ENCODE data around the gene DLGAP5. TPM values are rescaled to one million over a fixed set of nuclear protein-coding genes. Genes with fewer than 3 reads are reported as not detected.

DLGAP5 gene
- total RNA-seq (2021; ENCODE audit: unreplicated experiment) (72.8 TPM), Bru-seq, nascent RNA (percentile 84 among the genes with signal in this experiment), BruChase-seq, experiment 1, labeled RNA remaining after a 6-hour chase (percentile 79 among the genes with signal in this experiment), BruChase-seq, experiment 2, labeled RNA remaining after a 2-hour chase (percentile 76 among the genes with signal in this experiment)
- 18.7 and 28.9 TPM in 2 replicates for polyA plus RNA-seq (2012)
- long read RNA-seq, transcript DLGAP5-201 (19 exons, 2,973 nt), result major isoform, 126 of 210 reads
- long read RNA-seq, transcript DLGAP5-202 (20 exons, 2,954 nt), result minor isoform, 21 of 210 reads
- long read RNA-seq, partial matches to known transcripts, result 20 of 210 reads
- long read RNA-seq, other reads (novel, unspliced or antisense), result 43 of 210 reads

GRCh38 chr14:55191203-55192053 is at the start of gene DLGAP5:
Gene DLGAP5 (minus strand): TSS chr14:55191585. CDS start chr14:55189179, 2,406 bp downstream.
- peak; percentile 98 for ATAC-seq
- H4K20me1 ChIP-seq (ENCODE audit: insufficient read depth), result no peaks in the 10 kb centered on the region
- peaks cover 3 to 9% of the 10 kb centered on the region in 2 experiments; a peak in 1 of 4 replicates for H3K36me3 ChIP-seq (ENCODE audit: control insufficient read depth in 1 of 2, insufficient read depth in 2 of 2, low read length in 2 of 2)
- H3K4me1 ChIP-seq (ENCODE audit: control insufficient read depth in 1 of 2, insufficient read depth in 2 of 2, low read length in 2 of 2), result peaks cover 8 to 20% of the 10 kb centered on the region in 2 experiments
- RAD21 ChIA-PET (ENCODE audit: low non-redundant PET in 1 of 2, low total read pairs in 2 of 2, uncharacterized antibody in 2 of 2, unreplicated experiment in 2 of 2), result interaction anchor here in 1 of 2 experiments (0.7 to 0.8 kb wide), 3 partner anchors 57 to 114 kb away, joined by 4 to 6 read pairs (median 5); no protein-coding TSS in a partner anchor
- DNase-seq (ENCODE audit: low read depth, low spot score), result peak; percentile 97
- H3K79me2 ChIP-seq (ENCODE audit: insufficient read depth, low read length), result peaks cover 43% of the 10 kb centered on the region
- BruUV-seq (replicated peaks), result TSS peak; percentile 85
- no peaks in the 10 kb centered on the region for H3K9me3 ChIP-seq (ENCODE audit: control insufficient read depth in 1 of 2, insufficient read depth in 1 of 2, low read depth in 1 of 2, low read length in 2 of 2)
- H3K9ac ChIP-seq (ENCODE audit: low read length), result peak within 1 kb of the TSS; percentile 92
- no peaks in the 10 kb centered on the region for H3K27me3 ChIP-seq (ENCODE audit: insufficient read depth, low read length)
- POLR2A ChIA-PET, result interaction anchor here (1.1 to 1.4 kb wide), 2 partner anchors 83 to 140 kb away, joined by 3 read pairs; partner anchors contain the start of gene MAPK1IP1L
- CTCF ChIA-PET, result interaction anchor here (1.0 kb wide), 1 partner anchor 30 kb away, joined by 3 read pairs; no protein-coding TSS in a partner anchor
- H3K27ac ChIP-seq (ENCODE audit: low read depth, low read length), result peak within 1 kb of the TSS; percentile 60
- peak within 1 kb of the TSS; percentile 97 for H3K4me3 ChIP-seq (replicated peaks in 1 of 2; ENCODE audit: low read depth in 1 of 2, low read length in 2 of 2)
- H2AFZ ChIP-seq (ENCODE audit: low read depth, low read length, poor library complexity, severe bottlenecking), result peak within 1 kb of the TSS; percentile 62
- H3K9me2 ChIP-seq (ENCODE audit: insufficient read depth), result no peaks in the 10 kb centered on the region
- peak within 1 kb of the TSS; percentile 81 for H3K4me2 ChIP-seq (ENCODE audit: low read length)
- intact Hi-C loops (cut with micrococcal nuclease), result no loop called here
- TF ChIP-seq SIN3A (IDR thresholded peaks at IDR 0.05; ENCODE audit: low read depth), result peak; percentile 98
- no peak for TF ChIP-seq ZNF274 (IDR thresholded peaks at IDR 0.05; ENCODE audit: low read depth, low read length)
- TF ChIP-seq ATF3 (IDR thresholded peaks at IDR 0.05), result no peak
- TF ChIP-seq RAD21 (IDR thresholded peaks at IDR 0.05; ENCODE audit: low read depth), result no peak
- TF ChIP-seq SRF (IDR thresholded peaks at IDR 0.05; ENCODE audit: low read depth), result no peak
- no peak for TF ChIP-seq YY1 (IDR thresholded peaks at IDR 0.05; ENCODE audit: extremely low read depth, insufficient replicate concordance, low read depth, low read length)
- TF ChIP-seq EZH2phosphoT487 (IDR thresholded peaks at IDR 0.05; ENCODE audit: borderline replicate concordance), result no peak
- peak; percentile 38 for TF ChIP-seq POLR2A (IDR thresholded peaks at IDR 0.05; ENCODE audit: borderline replicate concordance, extremely low read depth, insufficient read depth, insufficient read length)
- no peak for TF ChIP-seq FOSL1 (IDR thresholded peaks at IDR 0.05; ENCODE audit: low read depth)
- no peak for TF ChIP-seq CBX3 (IDR thresholded peaks at IDR 0.05; ENCODE audit: low read depth)
- no peak for TF ChIP-seq EZH2 (IDR thresholded peaks at IDR 0.05)
- TF ChIP-seq EGR1 (IDR thresholded peaks at IDR 0.05; ENCODE audit: low read depth), result peak; percentile 86
- no peak for TF ChIP-seq ZBTB33 (IDR thresholded peaks at IDR 0.05; ENCODE audit: extremely low read depth, insufficient replicate concordance, low read length)
- TF ChIP-seq CEBPB (IDR thresholded peaks at IDR 0.05; ENCODE audit: low read depth), result no peak
- no peak for TF ChIP-seq ZFX (IDR thresholded peaks at IDR 0.05)
- peak; percentile 54 for TF ChIP-seq MAX (IDR thresholded peaks at IDR 0.05)
- peak; percentile 74 for TF ChIP-seq POLR2AphosphoS5 (IDR thresholded peaks at IDR 0.05; ENCODE audit: low read depth, low read length)
- no peak for TF ChIP-seq JUND (IDR thresholded peaks at IDR 0.05)
- no peak for TF ChIP-seq CTCF (IDR thresholded peaks at IDR 0.05 in 2 of 3, conservative IDR thresholded peaks at IDR 0.05 in 1 of 3; ENCODE audit: borderline replicate concordance in 1 of 3, insufficient read depth in 1 of 3, low read depth in 2 of 3, low read length in 2 of 3)
- no peak for TF ChIP-seq TCF7L2 (IDR thresholded peaks at IDR 0.05; ENCODE audit: borderline replicate concordance, extremely low read depth, insufficient read depth, insufficient read length)
- TF ChIP-seq ELF1 (IDR thresholded peaks at IDR 0.05; ENCODE audit: borderline replicate concordance, low read depth), result peak; percentile 54
